T-helper 17 cell (primary cell): ENCODE measurements around the gene EGR1. TPM values are rescaled to one million over a fixed set of nuclear protein-coding genes. Genes with fewer than 3 reads are reported as not detected.

Source experiments
- ATAC-seq: fragments of 150-1000 bp; cut with Tn5 transposase; 2 replicates; pipeline ENCODE4 v1.10.0; 2021; ENCODE audit warnings: mild to moderate bottlenecking, moderate library complexity
- DNase-seq, 3 donors: peaks; one replicate each; pipeline versions ENCODE4 v3.0.0 to v3.0.0-alpha.2; 2020 to 2021
- H3K9me3 ChIP-seq: one replicate; pipeline ENCODE4 v1.7.0; 2013; ENCODE audit warnings: low read length, mild to moderate bottlenecking; ENCODE audit not compliant: control insufficient read depth, poor library complexity, severe bottlenecking
- H3K27ac Mint-ChIP-seq: one replicate; pipeline ENCODE4 v1.8.0; 2022; ENCODE audit warnings: mild to moderate bottlenecking, moderate library complexity, mixed read lengths
- H3K27me3 Mint-ChIP-seq: one replicate; pipeline ENCODE4 v1.8.0; 2022; ENCODE audit warnings: mixed read lengths
- H3K36me3 Mint-ChIP-seq: one replicate; pipeline ENCODE4 v1.8.0; 2022; ENCODE audit warnings: low read depth, mixed read lengths
- H3K4me1 Mint-ChIP-seq: one replicate; pipeline ENCODE4 v1.8.0; 2022; ENCODE audit warnings: mild to moderate bottlenecking, mixed read lengths
- H3K4me3 Mint-ChIP-seq: one replicate; pipeline ENCODE4 v1.8.0; 2022; ENCODE audit warnings: mild to moderate bottlenecking, moderate library complexity, mixed read lengths
- total RNA-seq, 4 donors: library from RNA in 2 of 4; stranded (reverse) in 2 of 4; gene quantifications; one replicate each; pipeline ENCODE4 v1.2.3 and lab custom pipeline; 2022 to 2026

EGR1 gene
- total RNA-seq, 2 donors from 2014 or later, result 24.2 to 30.6 TPM

DNA sequence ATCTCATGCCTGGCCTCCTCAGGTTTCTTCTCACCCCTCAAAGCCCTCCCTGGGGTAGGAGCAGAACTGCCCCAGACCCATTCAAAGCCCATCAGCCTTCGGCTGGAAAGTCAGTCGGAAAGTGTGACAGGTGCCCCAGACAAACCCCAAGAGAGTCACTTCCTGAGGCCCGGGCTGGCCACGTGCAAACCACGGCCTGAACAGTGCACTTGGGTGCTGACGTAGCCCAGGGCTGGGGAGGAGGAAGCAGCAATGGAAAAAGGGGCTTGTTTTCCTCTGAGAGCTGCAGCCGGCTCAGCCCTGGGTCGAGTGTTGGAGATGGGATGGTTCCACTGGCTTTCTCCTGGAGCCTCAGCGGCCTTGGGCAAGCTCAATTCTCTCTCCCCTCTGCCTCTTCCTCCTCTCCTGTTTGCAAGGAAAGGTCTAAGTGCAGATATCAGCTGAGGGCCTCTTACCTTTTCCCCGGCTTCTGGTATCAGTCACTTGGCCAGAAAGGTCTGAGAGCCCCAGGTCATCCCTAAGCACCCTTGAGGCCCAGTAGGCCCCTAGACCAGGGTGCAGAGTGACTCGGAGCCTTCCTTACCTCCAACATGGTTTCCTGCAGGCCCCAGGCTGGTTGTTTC lies 5.9 kb upstream of the EGR1 start:
- peak; percentile 43 to 69 (median 44) for DNase-seq
- Mint-ChIP-seq H3K27me3 (no peaks in the 10 kb centered on the region), H3K4me1 (peaks cover 24% of the 10 kb centered on the region), H3K27ac (peak overlapping the region; percentile 95), H3K4me3 (peak overlapping the region; percentile 82), H3K36me3 (no peaks in the 10 kb centered on the region)
- no peaks in the 10 kb centered on the region for H3K9me3 ChIP-seq
- ATAC-seq, result peak; percentile 51

DNA sequence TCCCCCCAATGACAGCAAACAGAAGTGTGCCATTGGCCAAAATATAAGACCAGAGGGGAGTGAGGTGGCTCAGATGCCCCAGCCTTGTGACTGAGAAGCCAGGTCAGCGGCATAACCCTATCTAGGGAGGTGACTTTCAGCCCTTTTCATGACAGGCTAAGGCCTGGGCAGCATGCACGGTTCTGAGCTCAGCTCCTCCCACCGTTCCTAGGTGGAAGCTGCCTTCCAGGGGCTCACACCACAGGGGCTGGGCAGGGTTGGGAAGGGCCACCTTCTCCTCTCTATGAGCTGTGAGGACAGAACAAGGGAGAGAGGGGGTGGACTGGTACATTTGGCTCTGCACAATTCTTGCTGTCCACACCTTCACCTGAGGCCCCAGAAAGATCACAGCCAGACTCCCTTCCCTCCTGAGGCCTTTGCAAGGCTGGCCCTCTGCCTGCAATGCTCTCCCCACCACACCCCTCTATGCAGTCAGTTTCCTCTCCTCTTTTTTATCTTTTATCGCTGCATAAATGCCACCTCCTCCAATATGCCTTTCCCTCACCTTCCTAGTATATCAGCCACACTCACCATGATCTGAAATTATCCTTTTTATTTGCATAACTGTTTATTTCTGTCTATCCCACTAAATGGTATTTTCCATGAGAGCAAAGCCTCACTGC lies 5.1 kb upstream of the EGR1 start:
- peaks cover 24% of the 10 kb centered on the region for H3K4me1 Mint-ChIP-seq

DNA sequence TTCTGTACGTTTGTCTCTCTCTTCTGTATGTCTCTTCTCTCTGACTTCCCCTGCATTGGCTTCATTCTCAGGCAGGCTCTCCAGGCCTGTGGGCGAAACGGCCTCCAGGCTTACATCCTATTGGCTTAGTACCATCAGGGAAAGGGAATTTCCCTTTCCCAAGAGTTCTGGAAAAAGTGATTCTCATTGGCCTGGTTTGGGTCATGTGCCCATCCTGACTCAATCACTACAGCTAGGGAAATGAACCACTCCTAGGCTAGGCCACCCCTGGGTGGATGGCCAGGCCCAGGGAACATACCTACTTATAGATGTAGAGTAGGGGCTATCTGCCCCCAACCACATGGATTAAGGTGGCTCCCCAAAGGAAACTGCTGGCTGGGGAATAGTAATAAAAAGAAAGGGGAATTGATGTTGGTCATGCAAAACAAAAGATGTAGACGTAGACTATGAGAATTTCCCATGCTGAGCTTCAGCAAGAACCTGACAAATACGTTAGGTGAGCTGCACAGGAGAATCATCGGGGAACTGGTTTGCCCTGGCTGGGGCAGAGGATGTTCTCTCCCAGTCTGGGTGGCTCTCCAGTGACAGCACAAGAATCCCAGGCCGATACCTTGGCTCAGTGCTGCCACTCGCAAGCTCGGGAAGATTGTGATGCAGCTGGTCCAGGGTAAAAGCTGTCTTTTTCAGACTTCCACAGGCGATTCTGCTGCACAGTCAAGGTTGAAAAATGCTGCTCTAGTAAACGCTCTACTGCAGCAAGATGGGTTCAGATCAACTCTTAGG lies 3.7 kb upstream of the EGR1 start:
- Mint-ChIP-seq H3K36me3 (no peaks in the 10 kb centered on the region), H3K27me3 (no peaks in the 10 kb centered on the region), H3K4me3 (no peak overlapping the region), H3K27ac (peak overlapping the region; percentile 81), H3K4me1 (peaks cover 26% of the 10 kb centered on the region)
- no peaks in the 10 kb centered on the region for H3K9me3 ChIP-seq
- DNase-seq, result no peak
- ATAC-seq, result no peak

More for the DNA sequence above, 5.1 kb upstream of the EGR1 start:
- Mint-ChIP-seq H3K36me3 (no peaks in the 10 kb centered on the region), H3K27ac (no peak overlapping the region), H3K27me3 (no peaks in the 10 kb centered on the region), H3K4me3 (no peak overlapping the region)
- no peaks in the 10 kb centered on the region for H3K9me3 ChIP-seq
- ATAC-seq (no peak), DNase-seq (no peak)

DNA sequence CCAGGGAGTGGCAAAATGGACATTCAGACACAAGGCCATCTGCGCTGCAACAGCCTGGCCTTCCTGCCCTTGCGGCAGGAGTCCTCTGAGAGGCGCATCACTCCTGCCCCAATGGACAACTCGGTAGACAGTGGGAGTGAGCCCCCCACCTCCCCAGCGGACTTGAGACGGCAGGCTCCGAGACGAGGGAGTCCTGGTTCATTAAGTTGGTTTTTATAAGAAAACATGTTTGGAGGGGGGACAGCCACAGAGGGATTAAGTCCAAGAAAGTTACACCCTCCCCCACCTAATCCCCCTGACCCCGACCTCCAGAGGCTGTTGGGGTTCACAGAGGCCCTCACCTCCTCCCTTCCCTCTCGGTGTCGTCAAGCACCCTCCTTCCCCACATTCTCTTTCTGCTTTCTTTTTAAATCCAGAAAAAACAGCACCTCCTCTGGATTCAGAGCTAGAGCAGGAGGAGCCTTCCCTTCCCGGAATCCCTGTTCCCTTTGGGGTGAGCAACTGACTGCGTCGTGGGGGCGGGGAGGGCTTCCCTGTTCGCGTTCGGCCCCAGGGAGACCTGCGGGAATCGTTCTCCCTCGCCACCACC lies 1.8 kb upstream of the EGR1 start:
- H3K4me3 Mint-ChIP-seq, result peak overlapping the region; percentile 91
- peaks cover 2% of the 10 kb centered on the region for H3K36me3 Mint-ChIP-seq
- H3K4me1 Mint-ChIP-seq, result peaks cover 33% of the 10 kb centered on the region
- H3K9me3 ChIP-seq, result no peaks in the 10 kb centered on the region
- H3K27me3 Mint-ChIP-seq, result no peaks in the 10 kb centered on the region
- no peak for DNase-seq
- peak overlapping the region; percentile 74 for H3K27ac Mint-ChIP-seq
- no peak for ATAC-seq

- peaks cover 2% of the 10 kb centered on the region for H3K36me3 Mint-ChIP-seq
- H3K27ac Mint-ChIP-seq, result peak overlapping the region; percentile 74
- peak overlapping the region; percentile 91 for H3K4me3 Mint-ChIP-seq
- peak; percentile 91 to 94 (median 94) for DNase-seq
- peaks cover 28% of the 10 kb centered on the region for H3K4me1 Mint-ChIP-seq
- no peaks in the 10 kb centered on the region for H3K9me3 ChIP-seq
- peak; percentile 64 for ATAC-seq
- H3K27me3 Mint-ChIP-seq, result no peaks in the 10 kb centered on the region
These were observed 1.3 kb upstream of the EGR1 start for GRCh38 chr5:138464008-138464387.

DNA sequence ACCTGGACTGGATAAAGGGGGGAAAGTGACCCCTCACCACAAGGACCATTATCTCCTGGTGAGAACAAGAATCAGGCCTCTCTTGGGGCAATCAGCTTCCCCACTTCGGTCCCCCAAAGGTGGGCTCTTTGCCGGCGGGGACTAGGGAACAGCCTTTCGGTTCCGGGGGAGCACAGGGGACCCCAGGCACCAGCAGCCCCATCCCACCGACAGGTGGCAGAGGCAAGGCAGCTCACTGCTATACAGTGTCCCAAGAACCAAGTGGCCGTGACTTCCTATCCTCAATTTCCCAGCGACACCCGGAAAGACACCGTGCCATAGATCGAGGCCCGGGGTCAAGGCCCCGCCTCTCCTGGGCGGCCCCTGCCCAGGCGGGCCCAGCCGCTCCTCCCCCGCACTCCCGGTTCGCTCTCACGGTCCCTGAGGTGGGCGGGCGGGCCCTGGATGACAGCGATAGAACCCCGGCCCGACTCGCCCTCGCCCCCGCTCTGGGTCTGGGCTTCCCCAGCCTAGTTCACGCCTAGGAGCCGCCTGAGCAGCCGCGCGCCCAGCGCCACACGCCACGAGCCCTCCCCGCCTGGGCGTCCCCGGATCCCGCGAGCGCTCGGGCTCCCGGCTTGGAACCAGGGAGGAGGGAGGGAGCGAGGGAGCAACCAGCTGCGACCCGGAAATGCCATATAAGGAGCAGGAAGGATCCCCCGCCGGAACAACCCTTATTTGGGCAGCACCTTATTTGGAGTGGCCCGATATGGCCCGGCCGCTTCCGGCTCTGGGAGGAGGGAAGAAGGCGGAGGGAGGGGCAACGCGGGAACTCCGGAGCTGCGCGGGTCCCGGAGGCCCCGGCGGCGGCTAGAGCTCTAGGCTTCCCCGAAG lies 655 bp upstream of the EGR1 start:
- H3K4me3 Mint-ChIP-seq, result peak overlapping the region; percentile 91
- DNase-seq, result peak; percentile 85 to 95 (median 91)
- H3K4me1 Mint-ChIP-seq, result peaks cover 24% of the 10 kb centered on the region
- H3K27ac Mint-ChIP-seq, result peak overlapping the region; percentile 74
- no peaks in the 10 kb centered on the region for H3K27me3 Mint-ChIP-seq
- peak; percentile 78 for ATAC-seq
- H3K9me3 ChIP-seq, result no peaks in the 10 kb centered on the region
- peaks cover 2% of the 10 kb centered on the region for H3K36me3 Mint-ChIP-seq

DNA sequence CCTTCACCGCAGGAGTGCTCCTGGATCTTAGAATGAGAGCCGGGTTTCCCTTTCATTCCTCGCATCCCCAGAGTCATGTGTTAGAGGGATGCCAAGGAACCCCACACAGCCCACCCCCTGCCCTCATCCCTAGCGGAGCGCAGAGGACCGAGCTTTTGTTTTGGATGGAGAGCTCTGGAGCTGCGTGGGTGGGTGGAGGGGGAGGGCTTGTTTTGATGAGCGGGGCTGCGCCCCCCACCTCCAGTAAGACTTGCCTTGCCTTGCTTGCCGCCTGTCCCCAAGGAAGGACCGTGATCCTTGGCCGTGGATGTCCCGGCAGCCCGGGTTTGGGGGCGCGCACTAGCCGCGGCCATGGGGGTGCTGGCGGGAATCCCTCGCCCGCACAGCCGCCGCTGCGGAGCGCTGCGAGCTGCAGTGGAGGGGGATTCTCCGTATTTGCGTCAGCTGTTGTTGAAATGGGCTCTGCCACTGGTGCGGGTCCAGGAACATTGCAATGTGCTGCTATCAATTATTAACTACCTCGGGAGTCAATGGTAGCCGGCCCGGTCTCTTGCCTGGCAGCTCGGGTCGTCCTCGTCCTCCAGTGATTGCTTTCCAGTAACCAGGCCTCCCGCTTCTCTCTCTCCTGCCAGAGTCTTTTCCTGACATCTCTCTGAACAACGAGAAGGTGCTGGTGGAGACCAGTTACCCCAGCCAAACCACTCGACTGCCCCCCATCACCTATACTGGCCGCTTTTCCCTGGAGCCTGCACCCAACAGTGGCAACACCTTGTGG lies 1.0 kb downstream of the EGR1 start:
- Mint-ChIP-seq H3K36me3 (peaks cover 2% of the 10 kb centered on the region), H3K4me1 (peaks cover 18% of the 10 kb centered on the region), H3K4me3 (peak overlapping the region; percentile 91), H3K27ac (peak overlapping the region; percentile 74), H3K27me3 (no peaks in the 10 kb centered on the region)
- H3K9me3 ChIP-seq, result no peaks in the 10 kb centered on the region
- DNase-seq (no peak), ATAC-seq (no peak)

DNA sequence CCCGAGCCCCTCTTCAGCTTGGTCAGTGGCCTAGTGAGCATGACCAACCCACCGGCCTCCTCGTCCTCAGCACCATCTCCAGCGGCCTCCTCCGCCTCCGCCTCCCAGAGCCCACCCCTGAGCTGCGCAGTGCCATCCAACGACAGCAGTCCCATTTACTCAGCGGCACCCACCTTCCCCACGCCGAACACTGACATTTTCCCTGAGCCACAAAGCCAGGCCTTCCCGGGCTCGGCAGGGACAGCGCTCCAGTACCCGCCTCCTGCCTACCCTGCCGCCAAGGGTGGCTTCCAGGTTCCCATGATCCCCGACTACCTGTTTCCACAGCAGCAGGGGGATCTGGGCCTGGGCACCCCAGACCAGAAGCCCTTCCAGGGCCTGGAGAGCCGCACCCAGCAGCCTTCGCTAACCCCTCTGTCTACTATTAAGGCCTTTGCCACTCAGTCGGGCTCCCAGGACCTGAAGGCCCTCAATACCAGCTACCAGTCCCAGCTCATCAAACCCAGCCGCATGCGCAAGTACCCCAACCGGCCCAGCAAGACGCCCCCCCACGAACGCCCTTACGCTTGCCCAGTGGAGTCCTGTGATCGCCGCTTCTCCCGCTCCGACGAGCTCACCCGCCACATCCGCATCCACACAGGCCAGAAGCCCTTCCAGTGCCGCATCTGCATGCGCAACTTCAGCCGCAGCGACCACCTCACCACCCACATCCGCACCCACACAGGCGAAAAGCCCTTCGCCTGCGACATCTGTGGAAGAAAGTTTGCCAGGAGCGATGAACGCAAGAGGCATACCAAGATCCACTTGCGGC lies 1.8 kb downstream of the EGR1 start:
- H3K27ac Mint-ChIP-seq, result peak overlapping the region; percentile 37
- peaks cover 2% of the 10 kb centered on the region for H3K36me3 Mint-ChIP-seq
- ATAC-seq (no peak), DNase-seq (no peak)
- no peaks in the 10 kb centered on the region for H3K27me3 Mint-ChIP-seq
- H3K4me3 Mint-ChIP-seq, result peak overlapping the region; percentile 91
- peaks cover 18% of the 10 kb centered on the region for H3K4me1 Mint-ChIP-seq
- no peaks in the 10 kb centered on the region for H3K9me3 ChIP-seq

- peaks cover 2% of the 10 kb centered on the region for H3K36me3 Mint-ChIP-seq
- peaks cover 18% of the 10 kb centered on the region for H3K4me1 Mint-ChIP-seq
- no peak overlapping the region for H3K27ac Mint-ChIP-seq
- DNase-seq (no peak), ATAC-seq (no peak)
- no peaks in the 10 kb centered on the region for H3K9me3 ChIP-seq
- peak overlapping the region; percentile 91 for H3K4me3 Mint-ChIP-seq
- no peaks in the 10 kb centered on the region for H3K27me3 Mint-ChIP-seq
These were observed 2.4 kb downstream of the EGR1 start for GRCh38 chr5:138467711-138468132.

GRCh38 chr5:138468133-138468965 lies 3.1 kb downstream of the EGR1 start:
- Mint-ChIP-seq H3K27ac (peak overlapping the region; percentile 8), H3K27me3 (no peaks in the 10 kb centered on the region), H3K36me3 (peaks cover 2% of the 10 kb centered on the region), H3K4me3 (peak overlapping the region; percentile 63), H3K4me1 (peaks cover 18% of the 10 kb centered on the region)
- ATAC-seq, result no peak
- no peak for DNase-seq
- no peaks in the 10 kb centered on the region for H3K9me3 ChIP-seq
